HepG2 (cell line): ENCODE data around the gene GDAP1L1.

Source experiments
- MXD4 ChIP-seq: IDR thresholded peaks from 2 replicates; pipeline ENCODE4 v1.6.1; 2016; ENCODE audit warnings: mild to moderate bottlenecking, missing biosample characterization, missing genetic modification reagents
- NFE2L2 ChIP-seq: fragments of 150-350 bp; IDR thresholded peaks from 2 replicates; pipeline ENCODE4 v1.6.1; 2014; ENCODE audit warnings: low read length
- POLR2A ChIP-seq, 2 experiments: IDR thresholded peaks; 2 replicates each; pipeline ENCODE4 v1.6.1; 2011; ENCODE audit warnings: low read depth in 2 of 2, low read length in 2 of 2, mild to moderate bottlenecking in 1 of 2, moderate library complexity in 1 of 2; ENCODE audit not compliant: insufficient read depth in 1 of 2
- ZBTB33 ChIP-seq: sonication (generic); formaldehyde crosslinking; IDR thresholded peaks from 2 replicates; pipeline ENCODE4 v1.4.0; 2020; ENCODE audit warnings: missing genetic modification reagents
- ZBTB49 ChIP-seq: sonication (generic); formaldehyde crosslinking; IDR thresholded peaks from 2 replicates; pipeline ENCODE4 v1.4.0; 2020; ENCODE audit warnings: missing genetic modification reagents, borderline replicate concordance
- ZNF496 ChIP-seq: sonication (generic); formaldehyde crosslinking; IDR thresholded peaks from 2 replicates; pipeline ENCODE4 v1.8.1; 2023; ENCODE audit warnings: mild to moderate bottlenecking, moderate library complexity, missing genetic modification reagents; ENCODE audit not compliant: insufficient replicate concordance
- ZNF513 ChIP-seq: sonication (generic); formaldehyde crosslinking; conservative IDR thresholded peaks from 2 replicates; pipeline ENCODE4 v1.5.0; 2020; ENCODE audit warnings: missing genetic modification reagents
- ZNF768 ChIP-seq: sonication (generic); formaldehyde crosslinking; IDR thresholded peaks from 2 replicates; pipeline ENCODE4 v1.4.0; 2020; ENCODE audit warnings: missing genetic modification reagents

- no peak for TF ChIP-seq ZNF768 (CRISPR knock-in tag)
- TF ChIP-seq ZNF513 = no peak
- TF ChIP-seq NFE2L2 = 0 out of 2 replicates have a peak, but pooled peaks have one; percentile 1
- TF ChIP-seq ZBTB33 (CRISPR knock-in tag) = no peak
- TF ChIP-seq ZBTB49 = no peak
- TF ChIP-seq ZNF496 (CRISPR knock-in tag) = no peak
- peak; percentile 41; the same call in 1 of the 2 replicates for TF ChIP-seq MXD4 (CRISPR knock-in tag)
- peak in 1 of 2 experiments; percentile 72; a peak in 2 of 4 replicates for TF ChIP-seq POLR2A (IDR thresholded peaks at IDR 0.05; ENCODE audit: insufficient read depth in 1 of 2, low read depth in 2 of 2, low read length in 2 of 2)
These were observed 38.3 kb upstream of the GDAP1L1 start for GRCh38 chr20:44208770-44209169.
